NCI-H2196 (cell line): Measurements from ENCODE around the gene RHBDD2.
"Not testable (repeated sequence)": the region's sequence is repeated elsewhere in the genome, so short reads cannot be mapped to it uniquely, and the experiment has no call there.

Experiments
- DNase-seq: peaks from one replicate; lab custom pipeline; 2025; ENCODE audit not compliant: unreplicated experiment; lab: John Stamatoyannopoulos, UW

The RHBDD2 gene

DNA sequence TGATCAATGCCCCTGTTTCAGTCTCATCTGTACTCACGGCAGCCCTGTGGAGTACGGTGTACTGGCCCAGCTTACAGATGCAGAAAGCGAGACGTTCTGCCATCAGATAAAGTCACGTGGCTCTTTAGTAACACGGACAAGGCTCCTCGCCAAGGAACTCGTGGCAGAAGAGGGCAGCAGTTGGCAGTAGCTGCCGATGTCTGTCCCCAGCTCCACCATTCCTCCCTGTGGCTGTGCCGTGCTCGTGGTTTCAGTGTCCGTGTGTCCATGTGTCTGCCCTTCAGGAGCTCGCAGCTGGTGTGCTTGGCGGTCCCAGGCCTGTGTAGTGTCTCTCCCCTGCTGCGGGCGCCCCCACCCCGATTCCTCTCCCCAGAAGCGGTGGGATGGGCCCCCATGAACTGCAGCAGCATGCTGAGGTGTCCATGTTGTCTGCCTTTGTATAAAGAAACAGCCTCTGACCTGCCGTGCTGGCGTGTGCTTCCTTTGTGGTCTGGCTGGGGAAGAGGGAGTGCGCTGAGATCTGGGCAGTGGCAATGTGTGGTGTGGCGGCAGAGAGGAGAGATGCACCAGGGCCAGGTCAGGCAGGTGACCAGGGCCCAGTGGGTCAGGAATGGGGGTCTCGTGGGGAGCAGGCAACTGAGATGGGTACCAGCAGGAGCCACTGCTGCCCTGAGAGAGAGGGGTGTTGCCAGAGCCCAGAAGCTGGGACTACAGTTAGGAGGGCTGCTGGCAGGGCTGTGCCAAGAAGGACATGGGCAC, 9.8 kb downstream of the RHBDD2 start:
- no peak for DNase-seq

DNA sequence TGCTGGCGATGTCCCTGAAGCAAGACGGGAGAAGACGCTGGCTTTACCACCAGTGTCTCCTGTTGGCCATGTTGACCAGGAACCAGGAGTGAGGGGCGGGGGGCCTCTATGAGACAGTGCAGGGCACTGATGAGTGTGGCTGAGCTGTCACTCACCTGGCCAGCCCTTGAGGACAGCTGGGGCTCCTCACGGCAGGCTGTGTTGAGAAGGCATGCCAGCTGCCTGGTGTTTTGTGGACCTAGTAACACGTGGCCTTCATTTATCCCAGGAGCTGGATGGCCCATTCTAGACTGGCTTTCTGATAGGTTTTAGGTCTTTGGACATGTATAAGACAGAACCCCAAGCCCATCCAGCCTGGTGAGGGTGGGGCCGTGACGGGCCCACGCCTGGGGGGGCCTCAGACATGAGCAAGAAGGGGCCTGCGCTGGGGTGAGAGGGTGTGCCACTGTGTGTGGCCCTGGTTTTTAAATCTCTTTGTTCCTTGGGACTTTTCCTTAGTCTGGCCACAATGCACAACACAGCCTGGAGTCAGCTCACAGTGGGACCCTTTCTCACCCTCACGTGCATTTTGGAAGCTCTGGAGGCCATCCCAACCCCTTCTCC, 10.5 kb downstream of the RHBDD2 start:
- DNase-seq, result no peak

DNA sequence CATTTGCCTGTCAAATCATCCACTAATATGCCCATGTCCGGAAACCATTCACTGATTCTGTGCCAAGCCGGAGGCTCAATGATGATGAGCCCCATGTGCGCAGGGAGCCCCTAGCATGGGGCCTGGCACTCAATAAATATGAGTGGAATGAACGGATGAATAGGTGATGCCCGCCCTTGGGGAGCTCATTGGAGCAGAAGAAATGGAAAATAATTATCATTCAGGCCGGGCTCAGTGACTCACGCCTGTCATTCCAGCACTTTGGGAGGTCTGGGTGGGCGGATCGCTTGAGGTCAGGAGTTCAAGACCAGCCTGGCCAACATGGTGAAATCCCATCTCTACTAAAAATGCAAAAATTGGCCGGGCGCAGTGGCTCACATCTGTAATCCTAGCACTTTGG, 11.0 kb downstream of the RHBDD2 start:
- DNase-seq, result no peak

DNA sequence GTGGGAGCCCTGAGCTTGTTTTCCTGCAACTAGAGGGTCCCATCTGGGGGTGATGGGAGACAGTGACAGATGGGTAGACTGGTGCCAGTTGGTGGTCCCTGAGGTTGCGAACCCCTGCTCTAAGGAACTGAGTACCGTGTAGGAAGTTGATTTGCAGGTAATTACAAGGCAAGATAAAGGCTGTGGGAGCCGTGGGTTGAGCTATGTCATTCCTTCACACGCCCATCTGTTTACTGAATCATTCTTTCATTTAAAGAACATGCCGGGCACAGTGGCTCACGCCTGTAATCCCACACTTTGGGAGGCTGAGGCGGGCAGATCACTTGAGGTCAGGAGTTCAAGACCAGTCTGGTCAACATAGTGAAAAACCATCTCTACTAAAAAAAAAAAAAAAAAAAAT, 12.4 kb downstream of the RHBDD2 start:
- not testable (repeated sequence) for DNase-seq

DNA sequence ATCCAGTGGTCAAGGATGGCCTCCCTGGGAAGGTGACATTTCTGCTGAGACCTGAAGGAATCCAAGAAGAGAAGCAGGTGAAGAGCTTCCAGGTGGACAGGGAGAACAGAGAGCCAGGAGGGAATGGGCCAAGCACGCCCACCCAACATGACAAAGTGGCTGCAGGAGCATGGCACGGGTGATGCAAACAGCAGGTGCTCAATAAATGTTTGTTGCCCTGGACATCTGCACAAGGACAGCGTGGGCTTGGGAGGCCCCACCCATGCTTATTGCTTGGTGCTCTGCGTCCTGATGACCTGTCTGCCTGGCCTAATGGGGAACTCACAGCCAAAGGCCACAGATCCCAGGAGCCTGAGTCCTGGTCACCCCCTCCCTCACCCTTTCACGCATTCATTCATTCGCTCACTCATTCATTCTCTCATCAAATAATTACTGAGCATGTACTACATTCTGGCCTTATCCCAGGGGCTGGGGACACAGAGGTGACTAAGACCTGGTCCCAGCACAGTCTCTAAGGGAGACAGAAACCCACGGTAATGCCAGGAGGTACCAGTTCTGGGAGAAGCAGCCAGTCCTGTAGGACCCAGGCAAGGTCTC, 13.1 kb downstream of the RHBDD2 start:
- DNase-seq, result no peak

DNA sequence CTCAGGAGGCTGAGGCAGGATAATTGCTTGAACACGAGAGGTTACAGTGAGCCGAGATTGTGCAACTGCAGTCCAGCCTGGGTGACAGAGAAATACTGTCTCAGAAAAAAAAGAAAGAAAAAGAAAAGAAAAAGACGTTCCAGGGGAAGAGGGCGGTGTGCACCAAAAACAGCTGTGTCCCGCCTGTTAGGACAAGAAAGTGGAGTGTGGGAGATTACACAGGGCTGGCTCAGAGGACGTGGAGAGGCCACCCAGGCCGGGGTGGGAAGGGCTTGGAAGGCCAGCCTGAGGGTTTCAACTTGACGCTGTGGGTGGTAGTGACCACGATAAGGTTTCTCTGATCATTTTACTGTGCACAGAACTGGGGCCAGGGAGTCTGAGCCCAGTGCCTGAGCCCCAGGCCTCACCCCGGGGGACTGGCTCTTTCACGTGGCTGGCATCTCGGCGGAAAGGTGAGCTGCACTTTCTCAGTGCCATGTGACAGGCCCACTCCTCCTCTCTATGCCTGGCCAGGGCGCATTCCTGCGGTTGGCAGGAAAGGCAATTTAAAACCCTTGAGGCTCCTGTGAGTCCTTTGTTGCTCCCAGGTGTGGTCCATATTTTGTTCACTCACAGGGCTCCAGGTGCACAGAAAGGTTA, 13.9 kb downstream of the RHBDD2 start:
- DNase-seq, result peak; percentile 89

DNA sequence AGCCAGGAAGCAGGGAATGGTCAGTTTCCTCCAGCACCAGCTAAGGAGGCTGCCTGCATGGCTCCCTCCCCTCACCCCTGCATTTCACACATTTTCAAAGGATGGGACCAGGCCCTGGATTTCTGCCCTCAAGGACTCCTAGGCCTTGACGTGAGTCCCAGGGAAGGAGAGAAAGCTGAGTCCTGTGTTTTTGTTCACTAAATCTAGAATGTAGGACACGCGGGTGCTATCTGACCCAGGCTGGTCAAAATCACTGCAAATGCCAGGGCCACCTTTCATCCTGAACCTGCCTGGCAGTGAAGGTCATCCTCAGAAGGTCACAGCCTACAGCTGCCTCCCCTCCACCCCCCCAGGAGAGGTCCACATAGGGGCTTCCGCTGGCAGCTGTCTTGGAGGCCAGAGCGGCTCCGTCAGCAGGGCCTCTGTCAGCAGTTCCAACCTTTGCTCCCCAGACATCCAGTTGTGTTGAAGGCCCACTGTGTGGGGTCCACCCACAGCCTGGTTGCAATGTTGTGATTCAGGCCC, 18.0 kb downstream of the RHBDD2 start:
- no peak for DNase-seq

DNA sequence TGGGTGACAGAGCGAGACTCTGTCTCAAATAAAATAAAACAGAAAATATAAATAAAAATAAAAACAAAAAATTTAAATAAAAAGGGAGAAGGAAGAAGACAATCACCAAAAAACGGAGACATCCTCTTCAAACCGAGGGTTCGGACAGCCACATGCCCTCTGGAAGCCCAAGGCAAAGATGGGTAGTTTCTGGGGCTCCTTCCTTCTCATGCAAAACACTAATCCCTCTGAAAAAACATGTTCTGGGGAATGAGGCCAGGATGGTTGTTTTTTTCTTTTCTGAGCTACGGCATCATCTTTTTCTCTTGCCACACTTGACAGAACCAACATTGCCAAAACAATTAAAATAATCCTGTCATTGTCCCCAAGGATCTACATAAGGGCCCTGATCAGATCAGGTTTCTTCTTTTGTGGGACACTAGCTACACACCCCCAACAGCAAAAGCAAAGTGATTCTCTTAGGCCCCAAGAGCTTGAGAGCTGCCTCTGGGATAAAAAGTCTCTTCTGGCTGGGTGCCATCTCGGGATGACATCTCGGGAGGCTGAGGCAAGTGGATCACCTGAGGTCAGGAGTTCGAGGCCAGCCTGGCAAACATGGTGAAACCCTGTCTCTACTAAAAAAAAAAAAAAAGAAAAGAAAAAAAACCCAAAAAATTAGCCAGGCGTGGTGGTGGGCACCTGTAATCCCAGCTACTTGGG, 21.9 kb downstream of the RHBDD2 start:
- no peak for DNase-seq

DNA sequence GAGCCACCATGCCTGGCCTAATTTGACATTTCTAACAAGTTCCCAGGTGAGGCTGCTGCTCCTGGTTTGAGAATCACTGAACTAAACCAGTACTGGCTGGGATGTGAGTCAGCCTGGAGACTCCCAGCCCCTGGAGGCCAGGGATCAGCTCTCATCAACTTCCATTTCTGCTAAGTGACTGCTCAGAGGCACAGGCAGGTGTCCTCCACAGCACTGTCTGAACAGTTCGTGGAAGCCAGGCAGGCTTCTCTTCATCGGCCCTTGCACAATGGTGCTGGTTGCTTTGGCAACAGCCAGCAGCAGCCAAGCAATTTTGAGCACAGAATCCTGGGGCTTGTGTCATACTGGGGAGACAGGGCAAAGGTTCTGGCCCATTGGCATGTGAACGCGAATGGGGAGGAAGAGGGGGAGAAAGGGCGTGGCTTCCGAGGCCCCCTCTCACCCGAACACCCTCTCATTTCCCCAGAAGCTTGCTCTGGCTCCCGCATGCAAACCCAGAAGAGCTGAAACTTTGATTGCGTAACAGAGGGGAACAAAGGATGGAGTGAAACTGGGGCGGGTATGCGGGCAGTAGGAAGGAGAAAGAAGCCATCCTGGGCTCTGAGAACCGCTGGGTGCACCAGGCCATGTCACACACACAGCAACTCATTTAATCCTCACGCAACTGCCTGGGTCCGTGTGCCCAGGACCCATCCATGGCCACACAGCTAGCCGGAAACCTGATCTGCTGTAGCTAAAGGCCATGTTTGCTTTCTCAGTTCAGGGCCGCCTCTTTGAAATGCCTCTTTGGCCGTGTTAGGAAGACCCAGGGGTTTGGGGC, 27.2 kb downstream of the RHBDD2 start:
- DNase-seq, result peak; percentile 80

DNA sequence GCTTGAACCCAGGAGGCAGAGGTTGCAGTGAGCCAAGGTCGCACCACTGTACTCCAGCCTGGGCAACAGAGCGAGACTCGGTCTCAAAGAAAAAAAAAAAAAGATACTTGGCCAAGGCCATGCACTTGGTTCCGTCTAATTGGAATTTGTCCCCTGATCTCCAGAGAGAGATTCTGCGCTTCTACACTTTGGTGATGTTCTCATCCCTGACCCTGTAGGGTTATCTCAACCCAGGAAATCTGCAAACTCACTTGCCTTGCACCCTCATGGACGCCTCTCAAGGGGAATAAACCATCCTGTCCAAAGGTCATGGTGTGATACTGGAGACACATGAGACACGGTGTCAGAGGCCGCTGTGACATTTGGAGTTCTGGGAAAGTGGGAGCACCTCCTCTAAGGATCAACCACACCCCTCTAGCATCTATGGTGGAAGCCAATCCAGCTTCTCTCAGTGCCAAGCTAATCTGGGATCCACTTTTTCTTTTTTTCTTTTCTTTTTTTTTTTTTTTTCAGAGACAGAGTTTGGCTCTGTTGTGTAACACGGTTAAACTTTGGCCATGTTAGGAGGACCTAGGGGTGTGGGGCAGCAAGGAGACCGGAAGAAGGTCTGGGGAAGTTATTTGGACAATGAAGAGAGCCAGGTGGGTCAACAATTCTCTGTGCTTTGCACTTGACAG, 28.3 kb downstream of the RHBDD2 start:
- no peak for DNase-seq

DNA sequence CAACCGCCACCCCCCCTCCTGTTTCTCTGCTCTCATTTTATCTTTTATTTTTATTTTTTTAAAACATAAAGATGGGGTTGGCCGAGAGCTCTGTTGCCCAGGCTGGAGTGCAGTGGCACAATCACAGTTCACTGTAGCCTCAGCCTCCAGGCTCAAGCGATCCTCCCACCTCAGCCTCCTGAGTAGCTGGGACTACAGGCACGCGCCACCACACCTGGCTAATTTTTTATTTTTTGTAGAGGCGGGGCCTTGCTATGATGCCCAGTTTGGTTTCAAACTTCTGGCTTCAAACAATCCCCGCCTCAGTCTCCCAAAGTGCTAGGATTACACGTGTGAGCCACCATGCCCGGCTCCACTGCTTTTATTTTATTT, 28.8 kb downstream of the RHBDD2 start:
- not testable (repeated sequence) for DNase-seq

DNA sequence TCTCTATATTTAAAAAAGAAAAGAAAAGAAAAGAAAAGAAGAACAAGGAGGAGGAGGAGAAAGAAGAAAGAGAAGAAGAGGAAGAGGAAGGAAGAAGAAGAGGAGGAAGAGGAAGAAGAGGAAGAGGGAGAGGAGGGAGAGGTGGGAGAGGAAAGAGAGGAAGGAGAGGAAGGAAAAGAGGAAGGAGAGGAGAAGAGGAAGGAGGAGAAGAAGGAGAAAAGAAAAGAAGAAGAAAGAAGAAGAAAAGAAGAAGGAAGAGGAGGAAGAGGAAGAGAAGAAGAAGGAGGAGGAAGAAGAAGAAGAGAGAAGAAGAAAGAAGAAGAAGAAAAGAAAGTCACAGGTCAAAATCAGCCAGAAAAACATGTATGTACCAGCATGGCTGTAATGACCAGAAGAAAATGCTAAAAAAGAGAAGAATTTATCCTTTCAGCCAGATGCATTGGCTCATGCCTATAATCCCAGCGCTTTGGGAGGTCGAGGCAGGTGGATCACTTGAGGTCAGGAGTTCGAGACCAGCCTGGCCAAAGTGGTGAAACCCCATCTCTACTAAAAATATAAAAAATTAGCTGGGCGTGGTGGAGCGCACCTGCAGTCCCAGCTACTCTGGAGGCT, 30.8 kb downstream of the RHBDD2 start:
- no peak for DNase-seq

DNA sequence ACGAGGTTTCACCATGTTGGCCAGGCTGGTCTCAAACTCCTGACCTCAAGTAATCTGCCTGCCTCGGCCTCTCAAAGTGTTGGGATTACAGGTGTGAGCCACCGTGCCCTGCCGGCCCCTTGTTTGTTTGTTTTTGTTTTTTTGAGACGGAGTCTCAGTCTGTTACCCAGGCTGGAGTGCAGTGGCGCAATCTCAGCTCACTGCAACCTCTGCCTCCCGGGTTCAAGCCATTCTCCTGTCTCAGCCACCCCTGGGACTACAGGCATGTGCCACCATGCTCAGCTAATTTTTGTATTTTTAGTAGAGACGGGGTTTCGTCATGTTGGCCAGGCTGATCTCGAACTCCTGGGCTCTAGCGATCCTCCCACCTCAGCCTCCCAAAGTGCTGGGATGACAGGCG, 32.4 kb downstream of the RHBDD2 start:
- DNase-seq, result not testable (repeated sequence)

DNA sequence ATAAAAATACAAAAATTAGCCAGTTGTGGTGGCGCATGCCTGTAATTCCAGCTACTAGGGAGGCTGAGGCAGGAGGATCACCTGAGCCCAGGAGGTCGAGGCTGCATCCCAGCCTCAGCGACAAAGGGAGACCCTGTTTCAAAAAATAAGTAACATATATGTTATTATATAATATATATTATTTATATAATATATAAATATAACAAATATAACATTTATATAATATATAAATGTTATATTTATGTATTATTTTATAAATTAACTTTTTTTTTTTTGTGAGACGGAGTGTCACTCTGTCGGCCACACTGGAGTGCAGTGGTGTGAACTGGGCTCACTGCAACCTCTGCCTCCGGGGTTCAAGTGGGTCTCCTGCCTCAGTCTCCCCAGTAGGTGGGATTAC, 34.6 kb downstream of the RHBDD2 start:
- DNase-seq, result no peak

DNA sequence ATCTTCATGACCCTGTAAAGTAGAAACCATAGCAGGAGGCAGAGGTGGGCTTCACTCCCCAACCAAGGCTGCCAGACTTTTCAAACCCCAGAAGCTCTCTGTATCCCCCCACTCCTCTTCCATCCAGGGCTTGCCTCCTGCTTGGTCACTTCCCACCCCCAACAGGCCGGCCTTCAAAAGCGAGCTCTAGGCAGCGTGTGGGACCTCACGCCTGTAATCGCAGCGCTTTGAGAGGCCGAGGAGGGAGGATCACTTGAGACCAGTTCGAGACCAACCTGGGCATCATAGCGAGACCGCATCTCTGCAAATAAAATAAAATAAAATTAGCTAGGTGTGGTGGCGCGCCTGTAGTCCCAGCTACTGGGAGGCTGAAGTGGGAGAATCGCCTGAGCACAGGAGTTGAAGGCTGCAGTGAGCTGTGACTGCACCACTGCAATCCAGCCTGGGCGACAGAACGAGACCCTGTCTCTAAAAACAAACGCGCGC, 35.4 kb downstream of the RHBDD2 start:
- no peak for DNase-seq

DNA sequence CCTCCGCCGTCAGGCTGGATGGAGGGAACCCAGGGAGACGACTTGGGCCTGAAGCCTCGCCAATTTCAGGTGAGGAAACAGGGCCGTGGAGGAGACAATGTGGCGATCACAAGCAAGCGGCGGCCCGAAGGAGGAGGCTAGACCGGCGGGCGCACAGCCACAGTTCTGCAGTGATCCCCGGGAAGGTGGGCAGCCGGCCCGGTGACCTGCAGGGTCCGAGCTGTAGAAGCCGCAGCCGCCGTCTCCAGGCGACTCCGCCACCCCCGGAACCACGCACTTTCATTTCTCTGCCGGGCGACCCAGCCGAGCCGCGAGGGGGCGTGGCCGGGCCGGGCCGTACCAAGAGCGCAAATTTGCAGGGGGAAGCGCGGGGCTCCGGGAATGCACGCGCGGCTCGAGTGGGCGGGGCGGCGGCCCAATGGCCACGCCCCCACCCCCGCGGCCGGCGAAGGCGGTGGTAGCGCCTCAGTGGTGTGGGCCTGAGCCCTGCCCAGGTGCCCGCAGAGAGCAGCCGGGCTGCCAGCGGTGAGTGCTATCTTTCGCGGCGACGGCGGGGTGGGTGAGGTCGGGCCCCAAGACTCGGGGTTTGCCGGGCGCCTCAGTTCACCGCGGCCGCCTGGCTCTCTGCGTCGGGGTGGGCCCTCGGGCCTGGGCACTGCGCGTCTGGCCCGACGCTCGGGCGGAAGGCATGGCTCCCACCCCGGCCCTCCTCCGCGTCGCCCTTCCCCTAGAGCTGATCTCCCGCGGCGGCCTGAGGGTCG, 36.0 kb downstream of the RHBDD2 start, which contains the start of gene POR:
Gene POR, plus strand, starts transcription at position 501 of the 761 bp plus-strand sequence. CDS start 38,847 bp downstream, outside the sequence.
- peak; percentile 94 for DNase-seq

DNA sequence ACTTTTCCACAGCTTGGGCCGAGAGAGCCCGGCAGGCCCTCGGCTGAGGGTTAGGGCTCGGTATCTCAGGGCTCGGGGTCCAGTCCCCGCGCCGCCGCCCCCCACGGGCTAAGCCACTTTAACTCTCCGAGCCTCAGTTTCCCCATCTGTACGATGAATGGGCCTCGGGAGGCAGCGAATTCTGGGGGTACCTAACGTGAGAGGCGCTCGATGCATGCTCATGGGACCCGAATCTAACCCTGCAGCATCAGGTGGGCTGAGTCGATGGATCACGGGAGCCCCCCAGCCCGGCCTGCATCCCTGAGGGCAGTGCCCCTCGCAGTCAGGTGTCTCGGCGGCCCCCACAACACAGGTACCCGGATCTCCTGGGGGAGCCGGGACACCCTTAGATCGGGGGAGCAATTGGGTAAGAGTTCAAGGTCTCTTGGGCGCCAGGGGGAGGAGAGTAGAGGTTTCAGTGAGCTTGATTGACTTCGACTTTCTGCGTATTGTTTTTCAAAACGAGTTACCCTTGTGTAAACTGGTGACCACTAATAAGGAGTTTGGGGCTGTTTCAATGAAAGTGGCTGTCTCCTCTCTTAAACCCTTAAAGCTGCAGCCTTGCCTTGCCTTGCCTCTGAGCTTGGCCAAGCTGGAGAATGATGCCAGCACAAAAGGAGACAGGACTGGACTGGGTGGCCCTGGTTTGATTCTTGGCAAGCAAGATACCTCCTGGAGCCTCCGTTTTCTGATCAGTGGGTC, 36.8 kb downstream of the RHBDD2 start:
- DNase-seq, result no peak

DNA sequence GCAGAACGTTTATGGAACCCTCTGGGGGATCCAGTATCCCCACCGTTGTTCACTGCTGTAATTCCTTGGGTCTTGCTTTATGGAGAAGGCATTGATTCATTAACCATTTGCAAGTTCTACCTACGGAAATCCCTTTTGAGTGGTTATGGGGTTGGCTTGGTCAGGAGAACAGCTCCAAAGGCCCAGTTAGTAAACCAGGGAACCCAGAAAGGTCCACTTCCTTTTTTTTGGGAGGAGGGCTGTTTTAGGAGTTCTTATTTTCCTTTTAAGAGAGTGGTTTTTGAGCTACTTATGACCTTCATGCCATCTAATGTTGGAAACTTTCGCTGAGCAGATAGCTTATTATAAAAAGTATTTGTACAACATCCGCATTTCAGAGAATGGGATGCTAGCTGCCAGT, 37.4 kb downstream of the RHBDD2 start:
- DNase-seq, result no peak
